ENCODE measurements around the gene TTL.

TTL gene

DNA sequence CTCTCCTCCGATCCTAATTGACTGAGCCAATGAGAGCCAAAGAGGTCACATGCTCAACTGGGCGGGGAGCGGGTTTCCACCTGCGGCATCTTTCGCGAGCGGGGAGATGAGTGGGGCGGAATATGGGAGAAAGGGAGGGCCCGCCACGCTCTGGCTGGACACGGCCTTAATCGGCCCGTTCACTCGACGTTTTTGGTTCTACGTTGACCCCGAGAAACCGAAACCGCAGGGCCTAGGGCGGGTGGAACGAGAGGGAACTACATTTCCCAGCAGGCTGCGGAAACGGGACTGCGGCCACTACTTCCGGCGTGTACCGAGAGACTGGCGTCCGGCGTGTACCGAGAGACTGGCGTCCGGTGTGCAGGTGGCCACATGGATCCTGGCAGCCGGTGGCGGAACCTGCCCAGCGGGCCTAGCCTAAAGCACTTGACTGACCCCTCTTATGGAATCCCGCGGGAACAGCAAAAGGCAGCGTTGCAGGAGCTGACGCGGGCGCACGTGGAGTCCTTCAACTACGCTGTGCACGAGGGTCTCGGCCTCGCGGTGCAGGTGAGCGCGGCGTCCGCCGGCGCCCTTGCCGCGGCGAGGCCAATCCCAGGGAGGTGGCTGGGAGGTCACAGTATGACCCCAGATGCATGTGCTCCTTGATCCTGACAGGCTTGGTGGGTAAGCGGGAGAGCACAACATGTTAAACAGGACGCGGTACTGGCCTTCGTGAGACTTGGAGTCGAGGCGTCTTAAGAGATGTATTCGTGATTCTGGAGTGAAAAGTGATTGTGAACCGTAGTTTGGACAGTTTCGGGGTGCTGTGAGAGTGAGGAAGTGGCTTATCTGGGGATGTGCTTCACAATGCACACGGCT lies 60.4 kb downstream of the TTL start, which contains the start of gene POLR1B:
TSS of gene POLR1B (plus strand) at position 343 of the 861 bp plus-strand sequence. CDS start at position 373, 30 bp downstream.
- H3K4me3 ChIP-seq (ENCODE audit: low read depth in 1 of 2, low read length in 2 of 2): peak within 1 kb of the TSS; percentile 74 to 76
- peaks cover 38% of the 10 kb centered on the region for H3K4me1 ChIP-seq (ENCODE audit: insufficient read depth, low read length)
- peak within 1 kb of the TSS; percentile 79 for H2AFZ ChIP-seq (ENCODE audit: low read depth, low read length)
- H3K36me3 ChIP-seq (ENCODE audit: insufficient read depth, low read length): peaks cover 17% of the 10 kb centered on the region
- peaks cover 48% of the 10 kb centered on the region for H3K79me2 ChIP-seq (ENCODE audit: insufficient read depth, low read length)
- H4K20me1 ChIP-seq (ENCODE audit: insufficient read depth, low read length): peaks cover 18% of the 10 kb centered on the region; the same call in 1 of the 2 replicates
- TF ChIP-seq CTCF (IDR thresholded peaks at IDR 0.05; ENCODE audit: borderline replicate concordance, extremely low read depth, low read length, poor library complexity, severe bottlenecking) (no peak), EZH2 (IDR thresholded peaks at IDR 0.05; ENCODE audit: borderline replicate concordance, low read depth, low read length, severe bottlenecking) (no peak)
- peak; percentile 82 for ATAC-seq (ENCODE audit: insufficient read depth, low read depth)
- H3K9me3 ChIP-seq (ENCODE audit: insufficient read depth, low read length, severe bottlenecking): no peaks in the 10 kb centered on the region
- peak within 1 kb of the TSS; percentile 95 for H3K27ac ChIP-seq (ENCODE audit: low read length)
- no peaks in the 10 kb centered on the region for H3K27me3 ChIP-seq (ENCODE audit: insufficient read depth, low read length, poor library complexity)
- peak within 1 kb of the TSS; percentile 77 for H3K4me2 ChIP-seq (ENCODE audit: insufficient read depth, low read length)
- peak within 1 kb of the TSS; percentile 73 for H3K9ac ChIP-seq (ENCODE audit: low read depth, low read length)
- peak; percentile 81 for DNase-seq

DNA sequence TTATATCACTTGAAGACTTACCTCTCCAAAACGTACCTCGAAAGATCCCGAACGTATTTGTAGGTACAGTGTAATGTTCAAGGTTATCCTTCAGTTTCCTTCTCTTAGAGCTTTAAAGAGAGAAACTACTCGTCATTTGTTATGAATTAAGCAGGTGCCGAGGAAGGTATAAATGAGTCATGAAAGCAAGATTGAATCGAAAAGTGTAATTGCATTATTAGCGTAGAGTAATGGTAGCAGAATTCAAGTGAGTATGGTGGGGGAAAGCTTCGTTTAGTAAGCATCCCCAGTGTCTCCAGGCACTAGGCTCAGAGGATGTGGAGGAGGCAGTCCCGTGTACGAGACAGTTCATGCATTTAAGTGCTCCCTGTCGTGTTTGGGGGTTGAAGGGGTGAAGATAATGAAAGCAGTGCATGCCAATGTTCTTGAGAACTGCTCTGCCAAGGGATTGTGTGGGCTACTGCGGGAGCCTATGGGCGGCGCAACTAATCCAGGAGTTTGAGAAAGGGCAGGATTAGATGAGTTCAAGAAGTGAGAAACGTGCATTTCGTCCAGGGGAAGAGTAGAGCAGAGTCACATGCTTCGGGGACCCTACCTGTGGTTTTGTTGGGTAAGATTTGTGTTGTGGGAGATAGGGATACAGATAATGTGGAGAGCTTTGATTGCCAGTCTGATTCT lies 61.2 kb downstream of the TTL start:
- Histone ChIP-seq H3K79me2 (ENCODE audit: insufficient read depth, low read length) (peaks cover 49% of the 10 kb centered on the region), H4K20me1 (ENCODE audit: insufficient read depth, low read length) (peaks cover 18% of the 10 kb centered on the region; the same call in 1 of the 2 replicates)
- TF ChIP-seq EZH2 (IDR thresholded peaks at IDR 0.05; ENCODE audit: borderline replicate concordance, low read depth, low read length, severe bottlenecking): no peak
- no peak for TF ChIP-seq CTCF (IDR thresholded peaks at IDR 0.05; ENCODE audit: borderline replicate concordance, extremely low read depth, low read length, poor library complexity, severe bottlenecking)

GRCh38 chr2:112547333-112547732 lies 65.4 kb downstream of the TTL start:
- H3K4me3 ChIP-seq (ENCODE audit: low read depth in 1 of 2, low read length in 2 of 2): no peak overlapping the region
- H3K27me3 ChIP-seq (ENCODE audit: insufficient read depth, low read length, poor library complexity): no peaks in the 10 kb centered on the region
- peaks cover 54% of the 10 kb centered on the region for H3K79me2 ChIP-seq (ENCODE audit: insufficient read depth, low read length)
- no peaks in the 10 kb centered on the region for H3K9me3 ChIP-seq (ENCODE audit: insufficient read depth, low read length, severe bottlenecking)
- H3K36me3 ChIP-seq (ENCODE audit: insufficient read depth, low read length): peaks cover 66% of the 10 kb centered on the region
- H4K20me1 ChIP-seq (ENCODE audit: insufficient read depth, low read length): peaks cover 18% of the 10 kb centered on the region; the same call in 1 of the 2 replicates
- DNase-seq (no peak), ATAC-seq (ENCODE audit: insufficient read depth, low read depth) (no peak)
- H3K27ac ChIP-seq (ENCODE audit: low read length): no peak overlapping the region
- H3K4me2 ChIP-seq (ENCODE audit: insufficient read depth, low read length): no peak overlapping the region
- peaks cover 29% of the 10 kb centered on the region for H3K4me1 ChIP-seq (ENCODE audit: insufficient read depth, low read length)
- TF ChIP-seq EZH2 (IDR thresholded peaks at IDR 0.05; ENCODE audit: borderline replicate concordance, low read depth, low read length, severe bottlenecking) (no peak), CTCF (IDR thresholded peaks at IDR 0.05; ENCODE audit: borderline replicate concordance, extremely low read depth, low read length, poor library complexity, severe bottlenecking) (no peak)
- H3K9ac ChIP-seq (ENCODE audit: low read depth, low read length): no peak overlapping the region
- no peak overlapping the region for H2AFZ ChIP-seq (ENCODE audit: low read depth, low read length)

More for the DNA sequence above, 61.2 kb downstream of the TTL start:
- no peaks in the 10 kb centered on the region for H3K27me3 ChIP-seq (ENCODE audit: insufficient read depth, low read length, poor library complexity)
- no peaks in the 10 kb centered on the region for H3K9me3 ChIP-seq (ENCODE audit: insufficient read depth, low read length, severe bottlenecking)
- H2AFZ ChIP-seq (ENCODE audit: low read depth, low read length): peak overlapping the region; percentile 79
- peak; percentile 46 for DNase-seq
- peaks cover 25% of the 10 kb centered on the region for H3K36me3 ChIP-seq (ENCODE audit: insufficient read depth, low read length)
- peak; percentile 35 for ATAC-seq (ENCODE audit: insufficient read depth, low read depth)
- peak overlapping the region; percentile 74 to 76; a peak in 3 of 4 replicates for H3K4me3 ChIP-seq (ENCODE audit: low read depth in 1 of 2, low read length in 2 of 2)
- peak overlapping the region; percentile 77 for H3K4me2 ChIP-seq (ENCODE audit: insufficient read depth, low read length)
- peaks cover 38% of the 10 kb centered on the region for H3K4me1 ChIP-seq (ENCODE audit: insufficient read depth, low read length)
- peak overlapping the region; percentile 73 for H3K9ac ChIP-seq (ENCODE audit: low read depth, low read length)
- H3K27ac ChIP-seq (ENCODE audit: low read length): peak overlapping the region; percentile 95
